IMR-90 (cell line): Measurements from ENCODE around the gene RASA1. TPM values are rescaled to one million over a fixed set of nuclear protein-coding genes. Genes with fewer than 3 reads are reported as not detected.

Source experiments
- ATAC-seq: fragments of 200-7000 bp; cut with Tn5 transposase; 2 replicates; pipeline ENCODE4 v1.9.1; 2020; ENCODE audit warnings: low read depth, mild to moderate bottlenecking, moderate library complexity
- BruUV-seq: library from RNA; stranded (reverse); fragments of 400-500 nt; replicated peaks from 2 replicates; lab custom pipeline; 2021; lab: Mats Ljungman, UMichigan
- CTCF ChIA-PET: fragments of 300-600 bp; formaldehyde crosslinking; extraction: SDS; loops from one replicate; lab custom pipeline; 2021; ENCODE audit warnings: antibody characterized with exemption; lab: Yijun Ruan, JAX
- POLR2A ChIA-PET: fragments of 300-600 bp; sonication (Branson Sonifier 250); formaldehyde crosslinking; loops from one replicate; lab custom pipeline; 2022; ENCODE audit warnings: antibody characterized with exemption; ENCODE audit not compliant: unreplicated experiment; lab: Charles Lee
- DNase-seq: peaks from one replicate; pipeline ENCODE4 v3.0.0; 2013
- H2AFZ ChIP-seq: replicated peaks from 2 replicates; pipeline ENCODE3; 2013; ENCODE audit warnings: low read length, mild to moderate bottlenecking; ENCODE audit not compliant: poor library complexity
- H2AK5ac ChIP-seq: 2 replicates; pipeline ENCODE4 v1.6.1; 2013; ENCODE audit warnings: low read depth, low read length, inconsistent platforms
- H2AK9ac ChIP-seq: replicated peaks from 2 replicates; pipeline ENCODE3; 2013; ENCODE audit warnings: mild to moderate bottlenecking, low read depth, low read length, moderate library complexity; ENCODE audit not compliant: poor library complexity
- H2BK120ac ChIP-seq: 2 replicates; pipeline ENCODE4 v1.6.1; 2013; ENCODE audit warnings: low read depth, low read length, inconsistent platforms
- H2BK15ac ChIP-seq: 3 replicates; pipeline ENCODE4 v1.6.1; 2013; ENCODE audit warnings: low read depth, low read length, inconsistent platforms
- H2BK20ac ChIP-seq: 2 replicates; pipeline ENCODE4 v1.6.1; 2013; ENCODE audit warnings: low read depth, mild to moderate bottlenecking, inconsistent platforms, low read length, moderate library complexity
- H2BK5ac ChIP-seq: 2 replicates; pipeline ENCODE4 v1.6.1; 2013; ENCODE audit warnings: mild to moderate bottlenecking, low read depth, low read length, inconsistent platforms; ENCODE audit not compliant: poor library complexity, severe bottlenecking
- H3K14ac ChIP-seq: replicated peaks from 2 replicates; pipeline ENCODE4 v1.6.1; 2013; ENCODE audit warnings: low read depth, low read length, inconsistent platforms
- H3K18ac ChIP-seq: 2 replicates; pipeline ENCODE4 v1.6.1; 2013; ENCODE audit warnings: low read depth, low read length, control low read depth
- H3K23ac ChIP-seq: 2 replicates; pipeline ENCODE4 v1.6.1; 2013; ENCODE audit warnings: low read depth, low read length, inconsistent platforms
- H3K27ac ChIP-seq: 2 replicates; pipeline ENCODE4 v1.5.1; 2013; ENCODE audit warnings: mild to moderate bottlenecking, control low read depth, low read length; ENCODE audit not compliant: insufficient read depth
- H3K27me3 ChIP-seq: 2 replicates; pipeline ENCODE4 v1.6.1; 2013; ENCODE audit warnings: low read length; ENCODE audit not compliant: control insufficient read depth, insufficient read depth
- H3K36me3 ChIP-seq: 2 replicates; pipeline ENCODE4 v1.6.1; 2013; ENCODE audit warnings: low read length, mixed read lengths; ENCODE audit not compliant: control insufficient read depth, insufficient read depth
- H3K4ac ChIP-seq: 2 replicates; pipeline ENCODE4 v1.6.1; 2013; ENCODE audit warnings: low read depth, low read length, inconsistent platforms
- H3K4me1 ChIP-seq: 2 replicates; pipeline ENCODE4 v1.6.1; 2013; ENCODE audit warnings: low read length, mixed read lengths; ENCODE audit not compliant: control insufficient read depth, insufficient read depth
- H3K4me2 ChIP-seq: 2 replicates; pipeline ENCODE4 v1.6.1; 2013; ENCODE audit warnings: low read depth, mild to moderate bottlenecking, control low read depth, low read length, moderate library complexity
- H3K4me3 ChIP-seq: 2 replicates; pipeline ENCODE4 v1.5.1; 2013; ENCODE audit warnings: low read depth, mild to moderate bottlenecking, control low read depth, low read length, moderate library complexity; ENCODE audit not compliant: insufficient read depth
- H3K56ac ChIP-seq: 2 replicates; pipeline ENCODE4 v1.6.1; 2013; ENCODE audit warnings: low read length, inconsistent platforms; ENCODE audit not compliant: insufficient read depth; ENCODE audit errors: extremely low read depth
- H3K79me1 ChIP-seq, 2 experiments: 2 replicates each; pipeline ENCODE4 v1.6.1; 2013; ENCODE audit warnings: low read length in 2 of 2, inconsistent platforms in 1 of 2, low read depth in 1 of 2
- H3K9ac ChIP-seq: 2 replicates; pipeline ENCODE4 v1.6.1; 2013; ENCODE audit warnings: low read depth, low read length, control low read depth
- H3K9me1 ChIP-seq: 2 replicates; pipeline ENCODE4 v1.6.1; 2013; ENCODE audit warnings: low read length, inconsistent platforms; ENCODE audit not compliant: insufficient read depth
- H3K9me3 ChIP-seq: 2 replicates; pipeline ENCODE4 v1.6.1; 2013; ENCODE audit warnings: low read length; ENCODE audit not compliant: control insufficient read depth, insufficient read depth
- H4K20me1 ChIP-seq: 2 replicates; pipeline ENCODE4 v1.6.1; 2013; ENCODE audit warnings: low read length, inconsistent platforms; ENCODE audit not compliant: insufficient read depth
- H4K5ac ChIP-seq: 2 replicates; pipeline ENCODE4 v1.6.1; 2013; ENCODE audit warnings: mild to moderate bottlenecking, low read depth, low read length, control low read depth
- H4K8ac ChIP-seq, 2 experiments: 2 replicates each; pipeline ENCODE4 v1.6.1; 2013; ENCODE audit warnings: low read depth in 2 of 2, low read length in 2 of 2, control low read depth in 1 of 2, inconsistent platforms in 1 of 2
- H4K91ac ChIP-seq: 2 replicates; pipeline ENCODE4 v1.6.1; 2013; ENCODE audit warnings: low read depth, low read length, inconsistent platforms; ENCODE audit not compliant: insufficient read depth
- CEBPB ChIP-seq: IDR thresholded peaks from 2 replicates; pipeline ENCODE4 v1.6.1; 2012; ENCODE audit warnings: low read depth, low read length, improper control_type of control experiment
- WGBS, 2 experiments: methylation state at CpG; one replicate each; pipeline versions ENCODE4 v1.1.5 to v1.1.7; 2013; ENCODE audit warnings: missing lambda C conversion rate in 2 of 2; ENCODE audit not compliant: insufficient read length in 1 of 2; ENCODE audit errors: extremely low coverage in 2 of 2; 5-methylcytosine and 5-hydroxymethylcytosine counted together
- dilution Hi-C: fragments of 300-500 bp; cut with HindIII; formaldehyde crosslinking; loops from one replicate; pipeline ENCODE4 v1.14.3; 2018; ENCODE audit warnings: low sequenced_read_pairs; ENCODE audit not compliant: unreplicated experiment
- in situ Hi-C: fragments of 300-500 bp; cut with MboI; formaldehyde crosslinking; loops from 3 replicates; pipeline ENCODE4 v1.14.3; 2019; ENCODE audit warnings: low sequenced_read_pairs, inconsistent platforms, mixed read lengths
- intact Hi-C: fragments of 100-400 bp; cut with micrococcal nuclease; formaldehyde crosslinking; loops from 2 replicates; pipeline ENCODE4 v1.10.0; 2022
- polyA plus RNA-seq, 3 experiments: library from polyadenylated mRNA; depleted of rRNA; stranded (reverse); fragments of >200 nt; gene quantifications; 2 replicates each; pipeline ENCODE4 v1.2.3, GENCODE V29; 2012; ENCODE audit warnings: low replicate concordance in 1 of 3
- total RNA-seq: library from RNA; depleted of rRNA; stranded (reverse); fragments of >200 nt; gene quantifications from 2 replicates; pipeline ENCODE4 v1.2.3, GENCODE V29; 2012
- TF ChIP-seq, protein P1 (sequence below): fragments of 150-350 bp; IDR thresholded peaks from 2 replicates; pipeline ENCODE4 v1.6.1; 2017; ENCODE audit warnings: mild to moderate bottlenecking, antibody characterized with exemption, low read length, low read depth

The RASA1 gene
- total and polyA plus RNA-seq, 2 of the 4 experiments (the other 2 are of a cell fraction), result 37.6 to 45.7 TPM

DNA sequence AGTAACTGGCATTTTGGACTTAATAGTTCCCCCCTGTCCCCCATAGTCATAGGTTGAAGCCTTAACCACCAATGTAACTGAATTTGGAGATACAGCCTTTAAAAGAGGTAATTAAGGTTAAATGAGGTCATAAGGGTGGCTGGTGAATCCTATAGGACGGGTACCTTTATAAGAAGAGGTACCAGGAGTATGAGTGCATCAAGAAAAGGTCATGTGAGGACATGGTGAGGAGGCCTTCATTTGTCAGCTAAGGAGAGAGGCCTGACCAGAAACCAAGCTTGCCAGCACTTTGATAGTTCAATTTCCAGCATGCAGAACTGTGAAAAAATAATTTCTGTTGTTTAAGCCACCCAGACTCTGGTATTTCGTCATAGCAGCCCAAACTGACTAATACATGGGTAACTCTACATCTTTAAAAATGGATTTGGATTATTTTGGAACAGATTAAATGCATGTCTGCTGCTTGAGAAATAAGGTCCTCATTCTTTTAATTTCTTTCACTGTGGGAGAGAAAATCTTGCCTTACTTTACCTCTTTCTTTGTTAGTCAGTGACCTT, 9.7 kb downstream of the RASA1 start:
- ChIA-PET CTCF (no interaction called here), POLR2A (interaction anchor here (0.6 kb wide), 2 partner anchors 100 to 106 kb away, joined by 3 to 12 read pairs; no protein-coding TSS in a partner anchor)
- dilution Hi-C loops, result no loop called here
- Histone ChIP-seq H3K18ac (no peak overlapping the region), H2AK9ac (no peak overlapping the region), H3K4me3 (no peak overlapping the region), H2BK5ac (peak overlapping the region; percentile 49), H3K9me3 (no peaks in the 10 kb centered on the region), H3K4ac (no peak overlapping the region), H2AFZ (no peak overlapping the region), H3K36me3 (peaks cover 8% of the 10 kb centered on the region), H4K91ac (no peak overlapping the region), H2BK20ac (no peak overlapping the region), H4K8ac (no peak overlapping the region), H3K27me3 (no peaks in the 10 kb centered on the region), H3K14ac (0 out of 2 replicates have a peak overlapping the region, but pooled peaks have one; percentile 0), H2AK5ac (no peak overlapping the region), H3K9me1 (peaks cover 6% of the 10 kb centered on the region; the same call in 1 of the 2 replicates), H3K56ac (no peak overlapping the region), H3K9ac (no peak overlapping the region), H3K4me2 (no peak overlapping the region), H3K23ac (peak overlapping the region; percentile 75; the same call in 1 of the 2 replicates), H3K27ac (no peak overlapping the region), H3K79me1 (peaks cover 4 to 43% of the 10 kb centered on the region in 2 experiments; a peak in 3 of 4 replicates), H2BK15ac (no peak overlapping the region), H3K4me1 (peaks cover 5% of the 10 kb centered on the region), H2BK120ac (no peak overlapping the region), H4K5ac (no peak overlapping the region), H4K20me1 (peaks cover 54% of the 10 kb centered on the region)
- ATAC-seq (peak; percentile 61), DNase-seq (peak; percentile 30)
- intact Hi-C loops, result no loop called here
- peak; percentile 80 for TF ChIP-seq CEBPB
- TF ChIP-seq, protein P1, sequence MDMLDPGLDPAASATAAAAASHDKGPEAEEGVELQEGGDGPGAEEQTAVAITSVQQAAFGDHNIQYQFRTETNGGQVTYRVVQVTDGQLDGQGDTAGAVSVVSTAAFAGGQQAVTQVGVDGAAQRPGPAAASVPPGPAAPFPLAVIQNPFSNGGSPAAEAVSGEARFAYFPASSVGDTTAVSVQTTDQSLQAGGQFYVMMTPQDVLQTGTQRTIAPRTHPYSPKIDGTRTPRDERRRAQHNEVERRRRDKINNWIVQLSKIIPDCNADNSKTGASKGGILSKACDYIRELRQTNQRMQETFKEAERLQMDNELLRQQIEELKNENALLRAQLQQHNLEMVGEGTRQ, result no peak
- WGBS, 2 experiments, result no CpG with 5 or more reads among the region's 2 CpGs
- in situ Hi-C loops, result no loop called here
- no TSS peak for BruUV-seq
